Endodermal cell (in vitro differentiated cells): Measurements from ENCODE around the gene FAM50B. TPM values are rescaled to one million over a fixed set of nuclear protein-coding genes. Genes with fewer than 3 reads are reported as not detected.

Source experiments
- DNase-seq: peaks from one replicate; pipeline ENCODE4 v3.0.0-alpha.2; 2017
- H3K27ac ChIP-seq: 2 replicates; pipeline ENCODE4 v1.5.1; 2013; ENCODE audit warnings: mild to moderate bottlenecking, low read depth, low read length, moderate library complexity
- H3K27me3 ChIP-seq: 2 replicates; pipeline ENCODE4 v1.6.1; 2013; ENCODE audit warnings: mild to moderate bottlenecking, low read length, moderate library complexity; ENCODE audit not compliant: insufficient read depth, control insufficient read depth, poor library complexity, severe bottlenecking
- H3K36me3 ChIP-seq: 2 replicates; pipeline ENCODE4 v1.7.0; 2013; ENCODE audit warnings: mild to moderate bottlenecking, low read length, moderate library complexity; ENCODE audit not compliant: control insufficient read depth, insufficient read depth
- H3K4me1 ChIP-seq: one replicate; pipeline ENCODE4 v1.7.0; 2013; ENCODE audit warnings: low read length; ENCODE audit not compliant: control insufficient read depth, insufficient read depth
- H3K4me3 ChIP-seq: 2 replicates; pipeline ENCODE4 v1.5.1; 2013; ENCODE audit warnings: mild to moderate bottlenecking, low read length, moderate library complexity
- H3K9ac ChIP-seq: 2 replicates; pipeline ENCODE4 v1.6.1; 2013; ENCODE audit warnings: mild to moderate bottlenecking, low read length, moderate library complexity; ENCODE audit not compliant: poor library complexity, severe bottlenecking; ENCODE audit errors: extremely low read depth
- H3K9me3 ChIP-seq: 2 replicates; pipeline ENCODE4 v1.6.1; 2013; ENCODE audit warnings: mild to moderate bottlenecking, low read length, moderate library complexity; ENCODE audit not compliant: control insufficient read depth
- H3K27ac Mint-ChIP-seq: 2 replicates; pipeline ENCODE4 v1.8.0; 2020; ENCODE audit warnings: mixed read lengths
- H3K27me3 Mint-ChIP-seq: 2 replicates; pipeline ENCODE4 v1.8.0; 2021; ENCODE audit warnings: mild to moderate bottlenecking, mixed read lengths; ENCODE audit not compliant: insufficient read depth
- H3K36me3 Mint-ChIP-seq: 2 replicates; pipeline ENCODE4 v1.8.0; 2020; ENCODE audit warnings: low read depth, mixed read lengths
- H3K4me1 Mint-ChIP-seq: 2 replicates; pipeline ENCODE4 v1.8.0; 2020; ENCODE audit warnings: mixed read lengths
- H3K4me3 Mint-ChIP-seq: 2 replicates; pipeline ENCODE4 v1.8.0; 2020; ENCODE audit warnings: mild to moderate bottlenecking, moderate library complexity, mixed read lengths
- H3K9me3 Mint-ChIP-seq: 2 replicates; pipeline ENCODE4 v1.8.0; 2020; ENCODE audit warnings: mild to moderate bottlenecking, mixed read lengths
- WGBS, 2 experiments: methylation state at CpG; one replicate each; pipeline versions ENCODE4 v1.1.5 to v1.1.7; 2013; ENCODE audit warnings: missing lambda C conversion rate in 2 of 2, mixed read lengths in 1 of 2; ENCODE audit not compliant: insufficient coverage in 1 of 2, insufficient read length in 1 of 2; 5-methylcytosine and 5-hydroxymethylcytosine counted together
- total RNA-seq, 2 donors: library from RNA; stranded (reverse); fragmentation: NEBNext Ultra II Directional in 1 of 2; extraction: Animal tissue kit (Norgen Biotek cat#: 25700) in 1 of 2; gene quantifications; 2 replicates in 1 of 2; 3 replicates in 1 of 2; pipeline ENCODE4 v1.2.1, GENCODE V29; 2021
- TF ChIP-seq, protein P1 (sequence below): fragments of 200-600 bp; sonication (generic); conservative IDR thresholded peaks from 2 replicates; pipeline ENCODE4 v1.5.0; 2021; ENCODE audit warnings: antibody characterized with exemption, mild to moderate bottlenecking

The FAM50B gene
- total RNA-seq, 2 donors from 2014 or later: 2.8 to 3.7 TPM

DNA sequence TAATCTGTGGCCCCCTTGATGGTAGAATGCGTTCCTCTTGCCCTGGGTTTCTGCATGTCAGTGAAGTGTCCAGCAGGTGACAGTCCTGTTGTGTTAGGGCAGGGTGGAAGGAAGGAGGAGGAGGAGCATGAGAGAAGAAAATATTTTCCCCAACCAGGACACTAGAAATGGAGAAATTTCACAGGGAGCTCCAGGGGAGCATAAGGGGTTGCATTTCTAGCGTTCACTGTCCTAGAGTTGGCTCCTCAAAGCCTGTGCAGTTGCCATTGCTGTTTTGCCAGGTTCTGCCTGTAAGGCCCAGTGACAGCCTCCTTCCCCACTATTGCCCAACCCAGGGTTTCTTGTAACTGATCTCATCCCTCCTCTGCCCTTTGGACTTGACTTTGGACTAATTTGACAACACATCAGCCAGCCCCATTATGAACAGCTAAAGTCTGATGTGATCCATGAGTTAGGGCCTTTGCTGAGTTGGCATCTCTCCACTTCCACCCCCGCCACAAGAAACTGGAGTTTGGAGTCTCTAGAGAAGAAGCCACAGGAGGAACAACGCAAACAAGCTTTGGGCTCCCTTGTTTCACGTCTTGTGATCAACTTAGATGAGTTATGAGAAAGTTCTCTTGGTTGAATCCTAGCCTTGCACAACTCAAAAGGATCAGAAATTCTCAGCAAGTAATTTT is 14.0 kb upstream of the FAM50B start:
- Histone ChIP-seq H3K9me3 (no peaks in the 10 kb centered on the region), H3K27ac (no peak overlapping the region), H3K9ac (no peak overlapping the region), H3K36me3 (no peaks in the 10 kb centered on the region), H3K4me1 (no peaks in the 10 kb centered on the region), H3K4me3 (no peak overlapping the region), H3K27me3 (no peaks in the 10 kb centered on the region)
- DNase-seq: no peak
- WGBS, 2 experiments: 87 to 93% methylated on average over 3 to 5 of the region's 5 CpGs
- Mint-ChIP-seq H3K27ac (no peak overlapping the region), H3K4me3 (no peak overlapping the region), H3K4me1 (no peaks in the 10 kb centered on the region), H3K27me3 (no peaks in the 10 kb centered on the region), H3K9me3 (no peaks in the 10 kb centered on the region), H3K36me3 (no peaks in the 10 kb centered on the region)
- TF ChIP-seq, protein P1, sequence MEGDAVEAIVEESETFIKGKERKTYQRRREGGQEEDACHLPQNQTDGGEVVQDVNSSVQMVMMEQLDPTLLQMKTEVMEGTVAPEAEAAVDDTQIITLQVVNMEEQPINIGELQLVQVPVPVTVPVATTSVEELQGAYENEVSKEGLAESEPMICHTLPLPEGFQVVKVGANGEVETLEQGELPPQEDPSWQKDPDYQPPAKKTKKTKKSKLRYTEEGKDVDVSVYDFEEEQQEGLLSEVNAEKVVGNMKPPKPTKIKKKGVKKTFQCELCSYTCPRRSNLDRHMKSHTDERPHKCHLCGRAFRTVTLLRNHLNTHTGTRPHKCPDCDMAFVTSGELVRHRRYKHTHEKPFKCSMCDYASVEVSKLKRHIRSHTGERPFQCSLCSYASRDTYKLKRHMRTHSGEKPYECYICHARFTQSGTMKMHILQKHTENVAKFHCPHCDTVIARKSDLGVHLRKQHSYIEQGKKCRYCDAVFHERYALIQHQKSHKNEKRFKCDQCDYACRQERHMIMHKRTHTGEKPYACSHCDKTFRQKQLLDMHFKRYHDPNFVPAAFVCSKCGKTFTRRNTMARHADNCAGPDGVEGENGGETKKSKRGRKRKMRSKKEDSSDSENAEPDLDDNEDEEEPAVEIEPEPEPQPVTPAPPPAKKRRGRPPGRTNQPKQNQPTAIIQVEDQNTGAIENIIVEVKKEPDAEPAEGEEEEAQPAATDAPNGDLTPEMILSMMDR: peak; percentile 59

DNA sequence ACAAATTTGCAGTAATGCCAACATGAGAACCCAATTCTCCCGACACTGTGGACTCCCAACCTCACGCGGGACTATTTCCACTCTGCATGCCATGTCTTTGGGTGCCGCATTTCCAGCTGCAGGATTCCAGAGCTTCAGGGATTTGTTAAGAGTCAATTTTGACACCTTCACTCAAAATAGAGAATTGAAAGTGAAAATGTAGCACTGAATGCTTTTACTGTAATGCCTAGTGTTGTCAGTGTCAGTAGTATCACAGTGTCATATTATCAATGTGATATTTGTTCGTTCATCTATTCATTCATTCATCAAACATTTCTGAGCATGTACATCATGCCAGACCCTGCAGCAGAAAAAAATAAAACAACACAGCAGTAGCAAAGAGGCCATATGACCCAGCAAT is 13.4 kb upstream of the FAM50B start:
- H3K9me3 Mint-ChIP-seq: no peaks in the 10 kb centered on the region
- H3K27me3 Mint-ChIP-seq: no peaks in the 10 kb centered on the region
- no peaks in the 10 kb centered on the region for H3K4me1 Mint-ChIP-seq
- H3K27ac ChIP-seq: no peak overlapping the region
- TF ChIP-seq, protein P1: no peak
- no peak for DNase-seq
- no peak overlapping the region for H3K27ac Mint-ChIP-seq
- WGBS, 2 experiments: 80 to 97% methylated on average over 1 to 5 of the region's 5 CpGs
- no peak overlapping the region for H3K4me3 ChIP-seq
- no peaks in the 10 kb centered on the region for H3K36me3 ChIP-seq
- no peak overlapping the region for H3K9ac ChIP-seq
- no peaks in the 10 kb centered on the region for H3K27me3 ChIP-seq
- no peak overlapping the region for H3K4me3 Mint-ChIP-seq
- no peaks in the 10 kb centered on the region for H3K4me1 ChIP-seq
- H3K9me3 ChIP-seq: no peaks in the 10 kb centered on the region
- H3K36me3 Mint-ChIP-seq: no peaks in the 10 kb centered on the region

DNA sequence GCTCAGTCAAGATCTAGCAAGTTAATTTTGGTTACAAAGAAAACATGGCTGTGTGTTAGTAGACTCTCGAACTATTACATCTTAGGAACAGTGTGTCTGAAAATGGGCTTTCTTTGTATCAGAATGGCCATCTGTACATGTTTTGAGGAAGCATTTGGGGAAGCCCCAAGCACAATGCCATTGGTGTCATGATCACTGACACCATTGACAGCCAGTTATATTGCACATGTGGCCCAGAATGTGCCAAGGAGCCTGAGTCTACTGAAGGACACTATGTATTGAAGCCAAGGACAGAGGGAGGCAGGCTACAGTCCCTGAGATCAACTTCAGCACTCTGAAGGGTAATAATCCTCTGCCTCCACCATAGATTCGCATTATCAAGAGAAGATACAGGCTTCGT is 12.6 kb upstream of the FAM50B start:
- WGBS, 2 experiments: 82 to 100% methylated on average over 1 to 3 of the region's 3 CpGs
- TF ChIP-seq, protein P1: no peak

More for the DNA sequence above, 12.6 kb upstream of the FAM50B start:
- no peaks in the 10 kb centered on the region for H3K9me3 Mint-ChIP-seq
- no peaks in the 10 kb centered on the region for H3K4me1 Mint-ChIP-seq
- Histone ChIP-seq H3K4me3 (no peak overlapping the region), H3K27me3 (no peaks in the 10 kb centered on the region), H3K4me1 (no peaks in the 10 kb centered on the region), H3K27ac (no peak overlapping the region), H3K36me3 (no peaks in the 10 kb centered on the region), H3K9ac (no peak overlapping the region), H3K9me3 (no peaks in the 10 kb centered on the region)
- H3K36me3 Mint-ChIP-seq: no peaks in the 10 kb centered on the region
- no peak for DNase-seq
- no peak overlapping the region for H3K4me3 Mint-ChIP-seq
- no peaks in the 10 kb centered on the region for H3K27me3 Mint-ChIP-seq
- H3K27ac Mint-ChIP-seq: no peak overlapping the region
